Keratinocyte (primary cell): ENCODE results near the gene EVI5.
A peak's percentile ranks its signal among the peaks of the same experiment; 100 is the strongest.

ENCODE experiments used
- EZH2 ChIP-seq: IDR thresholded peaks from one replicate; pipeline ENCODE4 v1.6.1; 2012; ENCODE audit warnings: inconsistent platforms, mild to moderate bottlenecking, low read length, moderate library complexity
- TF ChIP-seq, protein P1 (sequence below), 3 experiments: IDR thresholded peaks in 1 of 3; conservative IDR thresholded peaks in 1 of 3; optimal IDR thresholded peaks in 1 of 3; 2 replicates in 2 of 3; 3 replicates in 1 of 3; pipeline versions ENCODE3 to v1.5.1; 2011; ENCODE audit warnings: low read length in 3 of 3, mild to moderate bottlenecking in 3 of 3, moderate library complexity in 2 of 3, control low read depth in 1 of 3, inconsistent platforms in 1 of 3; ENCODE audit not compliant: insufficient read depth in 2 of 3; ENCODE audit errors: extremely low read depth in 1 of 3

DNA sequence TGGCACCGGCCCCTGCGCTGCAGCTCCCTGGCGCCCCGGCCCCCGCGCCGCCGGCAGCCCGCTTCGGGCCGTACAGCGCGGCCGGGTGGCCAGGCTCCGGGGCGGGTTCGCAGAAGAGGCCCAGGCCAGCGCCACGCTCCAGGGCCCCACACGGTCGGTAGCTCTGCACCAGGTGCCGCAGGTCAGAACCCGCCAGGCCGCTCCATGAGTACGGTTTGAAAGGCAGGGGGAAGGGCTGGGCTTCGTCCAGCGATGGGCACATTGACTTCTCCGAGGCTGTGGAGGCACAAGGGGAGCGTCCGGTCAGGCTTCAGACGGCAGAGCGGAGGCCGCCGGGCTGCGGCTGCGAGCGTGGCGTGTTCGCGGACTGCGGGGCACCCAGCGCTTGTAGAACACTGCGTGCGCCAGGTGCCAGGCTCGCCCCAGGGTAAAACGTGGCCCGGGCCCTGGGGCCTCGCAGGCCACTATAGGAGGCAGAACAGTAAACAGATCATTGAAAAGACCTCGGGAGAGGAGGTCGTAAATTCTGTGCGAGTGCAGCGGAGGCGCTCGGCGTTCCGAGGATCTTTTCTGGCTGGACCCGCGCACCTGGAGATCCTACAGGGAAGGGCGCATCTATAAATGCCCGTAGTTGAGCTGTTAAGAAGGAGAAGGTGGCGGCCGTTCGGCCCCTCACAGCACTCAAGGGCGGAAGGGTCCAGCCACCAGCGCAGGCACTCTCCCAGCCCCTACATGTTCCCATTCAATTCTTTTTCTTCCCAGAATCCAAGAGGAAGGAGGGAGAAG is 303.9 kb downstream of the EVI5 start:
- TF ChIP-seq, protein P1, sequence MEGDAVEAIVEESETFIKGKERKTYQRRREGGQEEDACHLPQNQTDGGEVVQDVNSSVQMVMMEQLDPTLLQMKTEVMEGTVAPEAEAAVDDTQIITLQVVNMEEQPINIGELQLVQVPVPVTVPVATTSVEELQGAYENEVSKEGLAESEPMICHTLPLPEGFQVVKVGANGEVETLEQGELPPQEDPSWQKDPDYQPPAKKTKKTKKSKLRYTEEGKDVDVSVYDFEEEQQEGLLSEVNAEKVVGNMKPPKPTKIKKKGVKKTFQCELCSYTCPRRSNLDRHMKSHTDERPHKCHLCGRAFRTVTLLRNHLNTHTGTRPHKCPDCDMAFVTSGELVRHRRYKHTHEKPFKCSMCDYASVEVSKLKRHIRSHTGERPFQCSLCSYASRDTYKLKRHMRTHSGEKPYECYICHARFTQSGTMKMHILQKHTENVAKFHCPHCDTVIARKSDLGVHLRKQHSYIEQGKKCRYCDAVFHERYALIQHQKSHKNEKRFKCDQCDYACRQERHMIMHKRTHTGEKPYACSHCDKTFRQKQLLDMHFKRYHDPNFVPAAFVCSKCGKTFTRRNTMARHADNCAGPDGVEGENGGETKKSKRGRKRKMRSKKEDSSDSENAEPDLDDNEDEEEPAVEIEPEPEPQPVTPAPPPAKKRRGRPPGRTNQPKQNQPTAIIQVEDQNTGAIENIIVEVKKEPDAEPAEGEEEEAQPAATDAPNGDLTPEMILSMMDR (optimal IDR thresholded peaks at IDR 0.05 in 1 of 3, IDR thresholded peaks at IDR 0.05 in 1 of 3, conservative IDR thresholded peaks at IDR 0.05 in 1 of 3; ENCODE audit: extremely low read depth in 1 of 3, insufficient read depth in 2 of 3, low read length in 3 of 3), result no peak
- peak; percentile 91 for TF ChIP-seq EZH2
